GM12874 (cell line): ENCODE measurements around the gene SYT8.

Source experiments
- TF ChIP-seq, protein P1 (sequence below): IDR thresholded peaks from 2 replicates; pipeline ENCODE4 v1.5.1; 2011; ENCODE audit warnings: low read depth, mild to moderate bottlenecking, control low read depth, low read length, moderate library complexity; ENCODE audit not compliant: insufficient read depth

The SYT8 gene

DNA sequence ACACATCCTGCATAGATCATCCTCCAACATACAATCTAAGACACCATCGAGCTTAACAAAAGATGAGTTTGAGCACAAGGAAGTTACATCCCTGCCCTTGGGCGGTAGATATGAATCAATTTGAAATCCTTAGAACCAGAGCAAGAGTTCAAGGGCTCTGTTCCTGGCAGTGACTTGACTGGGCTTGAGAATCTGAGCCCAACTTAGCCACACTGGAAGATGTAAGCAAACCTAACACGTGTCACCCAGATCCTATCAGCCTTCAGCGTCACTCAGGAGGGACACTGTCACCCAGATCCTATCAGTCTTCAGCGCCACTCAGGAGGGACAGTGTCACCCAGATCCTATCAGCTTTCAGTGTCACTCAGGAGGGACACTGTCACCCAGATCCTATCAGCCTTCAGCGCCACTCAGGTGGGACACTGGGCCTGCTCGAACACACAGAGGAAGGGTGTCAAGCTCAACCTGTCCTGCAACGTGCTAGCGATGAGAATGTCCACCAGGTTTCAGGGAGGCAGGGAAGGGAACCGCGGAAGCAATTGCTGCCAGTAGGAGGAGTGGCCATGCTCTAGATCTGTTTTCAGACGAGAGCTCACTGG is 38.3 kb upstream of the SYT8 start:
- TF ChIP-seq, protein P1, sequence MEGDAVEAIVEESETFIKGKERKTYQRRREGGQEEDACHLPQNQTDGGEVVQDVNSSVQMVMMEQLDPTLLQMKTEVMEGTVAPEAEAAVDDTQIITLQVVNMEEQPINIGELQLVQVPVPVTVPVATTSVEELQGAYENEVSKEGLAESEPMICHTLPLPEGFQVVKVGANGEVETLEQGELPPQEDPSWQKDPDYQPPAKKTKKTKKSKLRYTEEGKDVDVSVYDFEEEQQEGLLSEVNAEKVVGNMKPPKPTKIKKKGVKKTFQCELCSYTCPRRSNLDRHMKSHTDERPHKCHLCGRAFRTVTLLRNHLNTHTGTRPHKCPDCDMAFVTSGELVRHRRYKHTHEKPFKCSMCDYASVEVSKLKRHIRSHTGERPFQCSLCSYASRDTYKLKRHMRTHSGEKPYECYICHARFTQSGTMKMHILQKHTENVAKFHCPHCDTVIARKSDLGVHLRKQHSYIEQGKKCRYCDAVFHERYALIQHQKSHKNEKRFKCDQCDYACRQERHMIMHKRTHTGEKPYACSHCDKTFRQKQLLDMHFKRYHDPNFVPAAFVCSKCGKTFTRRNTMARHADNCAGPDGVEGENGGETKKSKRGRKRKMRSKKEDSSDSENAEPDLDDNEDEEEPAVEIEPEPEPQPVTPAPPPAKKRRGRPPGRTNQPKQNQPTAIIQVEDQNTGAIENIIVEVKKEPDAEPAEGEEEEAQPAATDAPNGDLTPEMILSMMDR, result no peak

DNA sequence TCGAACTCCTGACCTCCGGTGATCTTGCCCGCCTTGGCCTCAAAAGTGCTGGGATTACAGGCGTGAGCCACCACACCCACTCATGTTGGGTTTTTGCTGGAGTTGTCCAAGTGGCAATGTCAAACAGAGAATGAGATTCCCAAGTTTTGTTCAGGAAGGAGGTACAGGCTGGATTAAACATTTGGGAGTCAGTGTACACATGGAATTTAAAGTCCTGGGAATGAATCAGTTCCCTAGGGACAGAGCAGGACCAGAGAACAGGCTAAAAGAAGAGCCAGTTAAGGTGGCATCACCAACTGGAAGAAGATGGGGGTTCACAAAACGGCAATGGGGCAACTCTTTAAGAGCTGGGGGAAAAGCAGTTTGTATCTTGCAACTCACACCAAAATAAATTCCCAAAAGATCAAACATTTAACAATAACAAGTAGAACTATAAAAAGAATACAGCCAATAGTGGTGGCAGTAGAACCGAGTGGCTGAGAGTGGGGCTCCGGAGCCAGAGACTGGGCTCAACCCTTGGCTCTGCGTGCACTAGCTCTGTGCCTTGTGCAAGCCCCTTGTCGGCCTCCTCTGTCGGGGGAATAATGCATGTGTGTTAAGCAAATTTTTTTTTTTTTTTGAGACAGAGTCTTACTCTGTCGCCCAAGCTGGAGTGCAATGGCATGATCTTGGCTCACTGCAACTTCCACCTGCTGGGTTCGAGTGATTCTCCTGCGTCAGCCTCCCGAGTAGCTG is 37.2 kb upstream of the SYT8 start:
- TF ChIP-seq, protein P1, result no peak

DNA sequence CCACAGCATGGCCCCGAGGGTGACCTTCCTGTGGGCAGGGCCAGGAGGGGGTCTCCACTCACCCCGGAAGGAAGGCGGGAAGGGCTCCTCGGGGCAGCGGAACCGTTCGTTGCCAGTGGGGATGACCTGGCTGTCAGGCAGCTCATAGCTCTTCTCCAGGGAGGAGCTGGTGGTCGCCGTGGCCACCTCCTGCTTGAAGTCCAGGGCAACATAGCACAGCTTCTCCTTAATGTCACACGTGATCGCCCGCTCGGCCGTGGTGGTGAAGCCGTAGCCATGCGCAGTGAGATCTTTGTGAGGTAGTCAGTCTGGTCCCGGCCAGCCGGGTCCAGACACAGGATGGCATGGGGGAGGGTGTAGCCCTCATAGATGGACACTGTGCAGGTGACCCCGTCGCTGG is 31.5 kb upstream of the SYT8 start:
- TF ChIP-seq, protein P1, result no peak

DNA sequence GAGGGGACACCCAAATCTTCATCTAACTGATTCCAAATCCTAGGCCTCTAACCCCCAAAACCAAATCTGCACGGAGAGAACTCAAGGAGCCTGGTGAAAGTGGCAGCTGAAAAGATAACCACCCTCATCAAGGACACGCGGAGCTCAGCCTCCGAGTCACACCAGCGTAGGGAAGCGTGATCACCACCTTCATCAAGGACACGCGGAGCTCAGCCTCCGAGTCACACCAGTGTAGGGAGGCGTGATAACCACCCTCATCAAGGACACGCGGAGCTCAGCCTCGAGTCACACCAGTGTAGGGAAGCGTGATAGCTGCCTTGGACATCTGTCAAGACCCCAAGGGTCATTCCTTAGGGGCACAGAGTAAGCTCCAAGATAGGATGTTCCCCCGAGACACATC is 29.3 kb upstream of the SYT8 start:
- TF ChIP-seq, protein P1, result no peak

DNA sequence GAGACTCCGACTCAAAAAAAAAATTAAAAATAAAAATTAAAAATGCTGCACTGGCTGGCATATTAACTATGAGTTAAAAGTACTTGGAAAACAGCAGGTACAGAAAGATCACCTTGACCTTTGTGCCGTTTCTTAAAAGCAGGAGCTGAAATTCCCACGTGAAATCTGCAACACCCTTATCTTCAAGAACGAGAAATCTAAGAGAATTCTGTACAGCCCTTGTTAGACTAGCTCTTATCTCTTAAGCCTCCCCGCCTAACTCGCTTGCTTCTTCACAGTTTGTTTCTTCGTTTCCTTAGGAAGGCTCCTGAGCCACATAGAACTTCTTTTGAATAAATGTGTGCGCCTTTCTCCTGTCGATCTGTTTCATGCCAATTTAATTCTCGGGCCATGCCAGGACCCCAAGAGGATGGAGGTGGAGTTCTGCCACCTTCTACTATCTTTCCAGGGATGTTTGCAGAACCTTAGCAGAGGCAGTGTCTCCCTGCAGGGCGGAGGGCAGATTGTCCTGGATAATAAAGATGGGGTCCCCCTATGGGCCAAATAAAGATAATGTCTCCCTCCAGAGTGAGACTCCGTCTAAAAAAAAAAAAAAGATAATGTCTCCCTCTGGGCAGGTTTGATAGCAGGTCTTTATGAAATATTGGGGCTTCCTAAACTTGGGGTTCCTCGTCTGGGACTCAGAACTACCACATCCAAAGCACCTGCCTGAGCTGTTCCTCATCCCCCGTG is 27.4 kb upstream of the SYT8 start:
- TF ChIP-seq, protein P1, result no peak

DNA sequence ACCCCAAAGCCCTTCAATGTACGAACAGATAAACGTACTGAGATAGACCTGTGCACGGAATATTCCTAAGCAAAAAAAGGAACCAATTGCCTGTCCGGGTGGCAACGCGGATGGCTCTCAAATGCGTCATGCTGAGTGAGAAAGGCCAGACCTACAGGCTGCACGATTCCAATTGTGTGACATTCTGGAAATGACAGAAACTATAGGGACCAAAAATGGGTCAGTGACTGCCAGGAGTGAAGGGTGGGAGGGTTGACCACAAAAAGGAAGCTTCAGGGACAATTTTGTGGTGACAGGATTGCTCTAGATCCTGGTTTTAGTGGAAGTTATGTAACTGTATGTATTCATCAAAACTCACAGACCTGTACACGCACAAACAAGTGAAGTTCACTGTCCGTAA is 24.0 kb upstream of the SYT8 start:
- TF ChIP-seq, protein P1, result no peak

DNA sequence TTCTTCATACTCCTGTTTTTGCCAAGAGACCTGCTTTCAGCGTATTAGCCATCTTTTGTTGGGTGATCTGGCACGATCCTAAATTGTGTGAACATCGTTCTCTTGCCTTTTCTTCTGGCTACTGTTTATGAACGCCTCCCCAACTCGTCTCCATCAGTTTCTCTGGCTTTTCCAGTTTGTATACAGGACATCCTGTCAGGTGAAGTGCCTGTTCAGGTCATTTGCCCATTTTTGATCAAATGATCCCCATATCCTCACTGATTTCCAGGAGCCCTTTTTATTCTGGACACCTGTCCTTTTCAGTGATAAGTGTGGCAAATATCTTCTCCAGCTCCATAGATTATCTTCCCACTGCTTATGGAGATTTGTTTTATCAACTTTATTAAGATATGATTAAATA is 22.5 kb upstream of the SYT8 start:
- TF ChIP-seq, protein P1, result no peak
